ENCODE results near the gene CNNM3.

- TF ChIP-seq CTCF (IDR thresholded peaks at IDR 0.05) (no peak), POLR2A (IDR thresholded peaks at IDR 0.05) (no peak)
Measured at GRCh38 chr2:96772903-96773671, 43.0 kb upstream of the CNNM3 start.

Measured in prostate gland (tissue), 2 donors.